GM19023 (cell line): ENCODE data around the gene GPR141.

Experiments
- ATAC-seq: cut with Tn5 transposase; IDR thresholded peaks from one replicate; pipeline ENCODE4 v1.9.1; 2021; ENCODE audit warnings: mild to moderate bottlenecking, moderate library complexity; ENCODE audit not compliant: unreplicated experiment

GPR141 gene

DNA sequence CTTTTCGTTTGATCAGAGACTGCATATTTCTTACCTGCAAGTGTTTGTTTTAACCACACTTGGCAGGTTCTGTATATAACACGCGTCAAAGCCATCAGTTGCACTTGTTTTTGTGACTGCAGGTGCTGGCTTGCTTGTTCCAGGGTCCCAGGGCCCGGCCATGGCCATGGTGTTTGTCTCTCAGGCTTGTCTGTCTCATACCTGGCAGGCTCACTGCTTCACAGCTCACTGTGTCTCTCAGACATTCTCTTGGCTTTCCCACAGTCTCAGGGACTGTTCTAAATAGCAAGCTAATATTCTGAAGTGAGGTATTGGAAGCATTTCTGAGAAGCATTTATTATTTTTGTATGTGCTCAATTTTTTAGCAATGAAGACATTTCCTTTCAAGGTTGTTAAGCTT lies 46.9 kb downstream of the GPR141 start:
- ATAC-seq, result no peak

DNA sequence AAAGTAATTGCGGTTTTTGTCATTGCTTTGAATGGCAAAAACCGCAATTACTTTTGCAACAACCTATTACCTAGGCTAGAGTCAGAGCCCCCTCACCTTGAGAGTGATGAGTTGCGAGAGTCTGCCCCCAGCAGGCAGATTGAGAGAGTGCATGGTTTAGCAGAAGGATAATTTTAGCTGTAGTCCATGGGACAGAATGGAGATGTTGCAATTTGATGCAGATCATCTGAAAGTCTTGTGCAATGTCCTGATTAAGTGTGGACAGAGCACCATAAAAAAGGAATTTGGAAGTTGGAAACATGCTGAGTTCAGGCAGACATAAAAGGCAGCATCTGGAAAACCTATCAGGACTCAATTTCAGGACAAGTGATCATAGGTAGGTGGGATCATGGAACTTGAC lies 48.7 kb downstream of the GPR141 start:
- ATAC-seq, result peak; percentile 78

DNA sequence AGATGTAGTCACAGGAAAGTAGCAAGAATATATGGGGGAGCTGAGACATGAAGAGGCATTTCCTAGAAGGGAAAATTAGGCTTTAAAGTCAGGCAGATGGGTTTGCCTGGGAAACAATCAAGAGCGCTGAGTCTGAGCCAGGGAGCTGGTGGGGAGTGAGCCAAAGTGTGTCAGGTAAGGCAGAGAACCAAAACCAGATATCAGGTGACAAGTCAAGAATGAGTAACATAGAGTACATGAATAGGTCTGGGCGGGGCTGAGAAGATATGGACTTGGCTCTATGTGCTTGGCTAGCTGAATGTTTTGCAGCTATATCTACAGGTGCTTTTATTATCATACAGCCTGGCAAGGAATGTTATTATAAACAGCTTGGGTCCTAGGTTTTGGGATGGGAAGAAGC lies 49.3 kb downstream of the GPR141 start:
- no peak for ATAC-seq

- ATAC-seq, result no peak
These were observed 51.6 kb downstream of the GPR141 start for GRCh38 chr7:37735196-37735595.

DNA sequence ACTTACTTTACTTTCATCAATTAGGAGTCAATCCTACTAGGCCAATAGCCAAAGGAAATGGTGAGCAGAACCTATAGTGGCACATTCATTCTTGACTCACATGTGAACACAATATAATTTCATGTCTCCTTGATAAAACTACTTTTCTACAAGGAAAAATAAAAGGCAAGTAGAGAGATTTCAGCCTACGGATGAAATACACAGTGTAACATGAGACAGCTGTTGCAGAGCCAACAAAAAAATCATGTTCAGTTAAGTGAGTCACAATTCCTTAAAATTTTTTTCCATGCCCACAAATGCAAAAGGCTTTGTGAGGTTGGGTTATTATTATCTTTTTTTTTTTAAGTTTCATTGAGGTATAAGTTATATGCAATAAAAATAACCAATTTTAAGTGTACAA lies 54.8 kb downstream of the GPR141 start:
- ATAC-seq, result no peak

DNA sequence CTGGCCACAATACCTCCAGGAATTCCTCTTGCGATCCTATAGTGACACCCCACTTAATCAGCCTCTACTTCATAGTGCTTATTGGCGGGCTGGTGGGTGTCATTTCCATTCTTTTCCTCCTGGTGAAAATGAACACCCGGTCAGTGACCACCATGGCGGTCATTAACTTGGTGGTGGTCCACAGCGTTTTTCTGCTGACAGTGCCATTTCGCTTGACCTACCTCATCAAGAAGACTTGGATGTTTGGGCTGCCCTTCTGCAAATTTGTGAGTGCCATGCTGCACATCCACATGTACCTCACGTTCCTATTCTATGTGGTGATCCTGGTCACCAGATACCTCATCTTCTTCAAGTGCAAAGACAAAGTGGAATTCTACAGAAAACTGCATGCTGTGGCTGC lies 56.8 kb downstream of the GPR141 start:
- ATAC-seq, result no peak

DNA sequence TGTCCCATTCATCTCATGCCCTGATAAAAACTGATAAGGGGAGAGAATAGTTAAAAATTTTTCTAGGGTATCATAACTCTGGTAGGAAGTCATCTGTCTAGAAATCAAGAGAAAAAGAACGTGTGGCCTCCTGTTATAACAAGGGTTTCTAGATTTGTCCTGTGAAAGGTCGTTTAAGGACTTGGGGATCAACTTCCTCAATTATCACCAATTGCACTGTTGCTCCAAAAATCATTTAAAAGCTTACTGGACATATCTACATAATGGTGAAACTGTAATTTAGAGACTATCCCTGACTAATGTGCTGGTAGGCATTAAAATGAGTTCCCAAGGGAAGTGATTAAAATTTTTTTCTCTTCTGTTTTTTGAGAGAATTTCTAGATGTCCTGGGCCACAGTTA lies 58.2 kb downstream of the GPR141 start:
- no peak for ATAC-seq

DNA sequence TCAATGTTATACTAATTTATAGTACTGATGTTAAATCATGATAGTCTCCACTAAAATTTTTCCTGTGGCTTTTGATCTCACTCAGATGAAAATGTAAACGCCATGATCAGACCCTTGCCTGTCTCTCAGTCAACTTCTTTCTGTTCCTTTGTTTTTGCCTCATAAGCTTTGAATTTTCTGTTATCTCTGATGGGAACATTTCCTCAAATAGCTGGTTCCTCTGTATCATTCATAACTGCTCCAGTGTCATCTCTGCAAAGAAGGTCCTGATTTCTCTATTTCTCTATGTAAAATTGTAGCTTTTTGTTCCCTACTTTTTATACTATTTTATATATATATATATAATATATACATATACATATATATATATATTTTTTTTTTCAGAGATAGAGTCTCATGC lies 67.5 kb downstream of the GPR141 start:
- ATAC-seq, result no peak

DNA sequence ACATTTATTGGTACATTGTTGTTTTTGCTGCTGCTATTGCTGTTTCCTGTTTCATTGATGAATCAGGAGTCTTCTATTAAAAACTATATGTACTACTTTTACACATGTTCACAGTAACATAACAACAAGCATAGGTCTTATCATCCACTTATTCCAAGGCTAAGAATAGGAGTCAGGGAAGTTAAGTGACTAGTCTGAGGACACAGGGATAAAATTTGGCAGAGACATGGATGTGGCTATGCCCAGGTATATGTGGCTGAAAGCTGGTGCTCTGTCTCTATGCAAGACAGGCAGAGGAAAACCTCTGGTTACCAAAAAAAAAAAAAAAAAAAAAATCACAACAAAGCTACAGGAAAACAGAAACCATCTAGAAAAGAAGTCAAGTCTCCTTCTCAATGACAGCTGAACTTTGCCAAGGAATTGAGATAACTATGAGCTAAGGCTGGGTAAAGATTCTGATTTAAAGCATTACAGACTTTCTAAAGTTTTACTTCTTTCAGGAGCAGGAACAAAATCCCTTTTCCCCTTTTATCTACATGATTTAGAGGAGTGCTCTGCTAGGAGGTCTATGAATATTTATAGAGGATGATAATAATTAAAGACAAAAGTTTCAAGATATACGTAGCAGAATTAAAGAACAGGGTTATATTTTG lies 70.0 kb downstream of the GPR141 start:
- no peak for ATAC-seq

- ATAC-seq, result no peak
These were observed 73.4 kb downstream of the GPR141 start for GRCh38 chr7:37756797-37757551.

- no peak for ATAC-seq
These were observed 74.0 kb downstream of the GPR141 start for GRCh38 chr7:37757563-37757962.

DNA sequence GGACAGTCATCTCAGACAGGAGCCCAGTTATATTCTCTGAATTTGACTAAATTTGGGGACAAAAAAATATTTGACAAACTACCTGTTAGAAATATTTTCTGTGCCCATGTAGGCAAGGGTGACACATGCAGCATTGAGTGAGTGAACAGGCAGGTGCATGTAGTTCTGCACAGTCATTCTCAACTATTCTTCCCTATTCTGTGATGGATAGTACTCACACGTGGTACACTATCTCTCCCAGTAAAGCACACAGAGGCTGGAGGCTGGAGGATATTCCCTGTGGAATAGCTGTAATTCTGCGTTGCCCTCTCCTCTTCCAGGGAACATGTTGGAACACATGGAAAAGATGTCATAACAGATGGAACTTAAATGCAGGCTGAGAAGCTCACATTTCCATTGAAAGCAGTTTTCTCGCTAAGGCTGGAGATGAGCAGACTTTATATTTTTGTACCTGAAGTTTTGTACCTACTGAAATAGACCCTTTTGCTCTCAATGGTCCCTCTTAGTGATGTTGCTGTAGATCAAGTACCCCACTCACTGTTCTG lies 75.0 kb downstream of the GPR141 start:
- ATAC-seq, result no peak

GRCh38 chr7:37759526-37759925 lies 76.0 kb downstream of the GPR141 start:
- ATAC-seq, result no peak

- ATAC-seq, result no peak
These were observed 81.9 kb downstream of the GPR141 start for GRCh38 chr7:37765421-37765829.

- ATAC-seq, result peak; percentile 78
These were observed 82.4 kb downstream of the GPR141 start for GRCh38 chr7:37765872-37766525.

- no peak for ATAC-seq
These were observed 85.0 kb downstream of the GPR141 start for GRCh38 chr7:37768611-37769010.

GRCh38 chr7:37769291-37769690 lies 85.7 kb downstream of the GPR141 start:
- no peak for ATAC-seq

DNA sequence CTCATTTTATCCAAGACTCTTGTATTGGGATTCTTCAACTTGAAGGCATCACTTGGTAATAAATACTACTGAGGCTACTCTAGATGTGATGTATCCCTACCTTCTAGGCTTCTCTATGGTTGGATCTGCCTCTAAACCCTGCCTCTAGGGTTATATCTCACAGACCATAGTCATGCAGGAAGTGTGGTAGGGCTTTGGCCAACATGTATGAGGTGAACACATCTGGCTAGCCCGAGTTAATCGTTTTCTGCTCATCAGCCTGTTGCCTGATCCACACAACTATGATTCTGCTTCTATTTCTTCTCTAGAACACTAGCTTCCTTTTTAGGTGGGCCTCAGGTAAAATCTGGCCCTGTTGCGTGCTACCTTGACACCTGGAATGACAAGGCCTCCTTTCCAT lies 86.2 kb downstream of the GPR141 start:
- no peak for ATAC-seq

GRCh38 chr7:37770838-37771237 lies 87.3 kb downstream of the GPR141 start:
- no peak for ATAC-seq

DNA sequence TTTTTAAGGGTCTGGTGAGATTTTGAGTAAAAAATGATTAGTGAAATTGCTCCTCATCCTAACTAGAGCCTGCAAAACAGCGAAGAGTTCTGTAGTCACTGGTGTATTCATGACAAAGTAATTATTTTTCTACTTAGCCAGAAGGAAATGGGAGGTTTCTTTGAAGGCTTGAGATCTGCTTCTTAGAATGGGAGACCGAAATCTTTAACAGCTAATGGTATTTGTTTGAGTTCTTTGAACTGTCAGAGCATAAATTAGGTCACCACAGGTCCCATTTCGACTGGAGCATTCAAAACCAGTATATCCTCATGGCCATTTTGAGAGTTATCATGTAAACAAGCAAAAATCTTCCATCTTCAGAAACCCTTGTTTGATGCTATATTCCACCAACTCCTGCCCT lies 87.8 kb downstream of the GPR141 start:
- no peak for ATAC-seq

DNA sequence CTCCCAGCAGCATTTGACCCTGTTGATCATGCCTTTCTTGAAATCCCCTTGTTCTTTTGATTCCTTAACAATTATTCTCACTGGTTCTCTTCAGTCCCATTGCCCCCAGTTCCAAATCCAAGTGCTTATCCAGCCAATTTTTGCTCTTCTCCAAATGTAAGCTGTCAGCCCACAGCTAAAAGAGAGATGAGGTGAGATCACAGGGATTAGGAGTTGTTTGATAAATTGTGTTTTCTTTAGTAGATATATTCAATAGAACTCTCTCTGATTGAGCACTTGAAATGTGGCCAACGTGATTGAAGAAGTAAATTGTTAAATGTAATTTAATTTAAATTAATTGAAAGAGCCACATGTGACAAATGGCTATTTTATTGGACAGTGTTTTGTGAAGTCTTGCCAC lies 88.2 kb downstream of the GPR141 start:
- ATAC-seq, result no peak

- no peak for ATAC-seq
These were observed 92.4 kb downstream of the GPR141 start for GRCh38 chr7:37775921-37776320.
